Stimulated activated CD4-positive, alpha-beta T cell treated with anti-CD3 and anti-CD28 coated beads, Interleukin-12 subunit alpha, Interleukin-12 subunit beta, amount 100 ng/mL, for 24 hours (primary cell): ENCODE measurements around the gene KCNG1.
A peak's percentile ranks its signal among the peaks of the same experiment; 100 is the strongest.

Experiments used
- DNase-seq, 2 experiments: peaks; one replicate each; pipeline ENCODE4 v3.0.0-alpha.2; 2020; ENCODE audit warnings: low read depth in 2 of 2

KCNG1 gene

GRCh38 chr20:51014797-51015722 lies 7.8 kb downstream of the KCNG1 start:
- DNase-seq, result peak in 1 of 2 experiments; percentile 34

DNA sequence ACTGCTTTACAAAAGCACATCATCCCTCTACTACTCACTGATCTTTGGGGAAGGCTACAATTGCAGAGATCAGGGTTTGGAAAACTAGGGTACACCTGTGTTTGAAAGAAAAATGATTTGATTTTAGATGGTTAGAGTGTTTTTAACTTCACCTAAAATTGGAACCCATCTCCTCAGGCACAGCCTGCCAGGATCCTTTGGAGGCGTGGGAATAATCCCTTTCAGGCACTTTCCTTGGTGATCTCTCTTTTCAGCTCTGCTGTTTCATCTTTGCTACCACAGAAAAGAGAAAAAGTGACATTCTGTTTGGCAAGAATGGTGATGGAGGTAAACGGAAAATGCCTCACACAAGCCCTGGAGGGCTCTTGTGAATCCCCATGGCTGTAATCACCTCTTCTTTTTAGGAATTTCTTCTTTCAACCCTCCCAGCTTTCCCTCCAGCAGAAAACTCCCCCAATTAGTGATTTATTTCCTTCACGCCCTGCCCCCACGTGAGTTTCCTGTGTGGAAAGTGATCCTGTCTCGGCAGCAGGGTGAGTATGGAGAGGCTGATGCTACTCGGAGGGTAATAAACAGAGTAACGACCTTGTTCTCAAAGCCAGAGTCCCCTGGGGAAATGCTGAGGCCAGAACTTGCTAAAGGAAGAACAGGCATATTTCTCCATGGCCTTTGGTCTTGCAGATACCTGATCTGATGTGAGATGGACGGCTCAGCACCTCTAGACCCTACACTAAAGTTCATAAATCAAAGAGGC lies 9.2 kb downstream of the KCNG1 start:
- DNase-seq, result no peak

DNA sequence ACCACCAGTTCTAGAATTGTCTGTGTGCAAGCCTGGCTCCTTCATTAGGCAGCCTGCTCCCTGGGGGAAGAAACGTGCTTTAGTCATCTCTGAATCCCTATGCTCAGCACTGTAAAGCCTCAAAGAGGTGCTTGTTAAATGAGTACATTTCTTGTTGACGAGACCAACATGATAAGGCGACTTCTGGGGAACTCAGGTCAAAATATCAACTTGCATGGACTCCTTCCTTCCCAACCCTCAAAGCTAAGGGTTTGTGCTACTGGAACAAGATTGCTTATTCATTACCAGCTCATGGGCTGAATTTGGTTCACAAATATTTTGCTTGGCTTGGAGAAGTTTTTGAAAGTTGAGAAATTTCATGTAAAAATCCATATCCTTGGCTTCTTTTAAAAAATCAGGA lies 10.6 kb downstream of the KCNG1 start:
- DNase-seq, result no peak

DNA sequence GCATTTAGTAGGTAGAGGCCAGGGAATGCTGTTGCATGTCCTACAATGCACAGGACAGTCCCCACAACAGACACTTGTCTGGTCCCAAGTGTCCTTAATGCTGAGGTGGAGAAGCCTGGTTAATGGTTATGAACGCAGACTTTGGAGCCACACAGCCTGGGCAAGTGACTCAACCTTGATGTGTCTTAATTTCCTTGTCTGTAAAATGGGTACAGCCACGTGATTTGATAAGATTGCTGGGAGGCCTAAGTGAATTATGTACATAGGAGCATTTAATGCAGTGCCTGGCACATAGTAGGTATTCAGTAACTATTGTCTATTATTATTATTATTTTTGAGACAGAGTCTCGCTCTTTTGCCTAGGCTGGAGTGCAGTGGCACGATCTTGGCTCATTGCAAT lies 11.4 kb downstream of the KCNG1 start:
- DNase-seq, result no peak

GRCh38 chr20:51010932-51011331 lies 12.0 kb downstream of the KCNG1 start:
- no peak for DNase-seq

DNA sequence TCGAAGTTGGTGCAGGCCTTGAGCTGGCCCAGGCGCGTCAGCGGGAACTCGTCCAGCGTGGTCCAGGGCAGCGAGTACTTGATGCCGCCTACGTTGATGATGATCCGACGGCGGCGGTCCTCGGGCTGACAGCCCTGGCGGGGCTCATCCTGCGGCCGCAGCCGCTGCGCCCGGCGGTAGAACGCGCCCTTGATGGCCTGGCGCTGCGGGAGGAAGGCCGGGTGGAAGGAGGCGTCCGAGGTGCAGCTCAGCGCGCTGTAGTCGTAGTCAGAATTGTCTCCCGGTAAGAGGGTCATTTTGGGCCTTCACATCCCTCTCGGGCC lies 12.9 kb downstream of the KCNG1 start:
- no peak for DNase-seq

- no peak for DNase-seq
These were observed 13.4 kb downstream of the KCNG1 start for GRCh38 chr20:51009303-51010042.

DNA sequence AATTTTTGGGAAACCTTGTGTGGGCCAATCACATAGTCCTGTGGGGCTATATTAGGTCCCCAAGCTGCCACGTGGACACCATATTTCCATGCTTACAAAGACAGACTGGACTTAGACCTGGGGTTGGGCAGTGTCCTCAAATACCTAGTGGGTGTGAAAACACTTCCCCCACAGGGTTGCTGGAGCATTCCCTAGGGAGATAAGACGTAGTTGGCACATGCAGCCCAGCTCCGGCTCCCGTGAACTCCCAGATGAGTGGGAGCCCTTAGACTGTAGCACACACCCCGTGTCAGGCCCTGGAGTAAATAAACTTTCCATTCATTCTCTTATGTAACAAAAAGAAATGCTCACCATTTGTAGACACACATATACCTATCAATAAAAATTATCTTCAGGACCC lies 14.2 kb downstream of the KCNG1 start:
- no peak for DNase-seq

DNA sequence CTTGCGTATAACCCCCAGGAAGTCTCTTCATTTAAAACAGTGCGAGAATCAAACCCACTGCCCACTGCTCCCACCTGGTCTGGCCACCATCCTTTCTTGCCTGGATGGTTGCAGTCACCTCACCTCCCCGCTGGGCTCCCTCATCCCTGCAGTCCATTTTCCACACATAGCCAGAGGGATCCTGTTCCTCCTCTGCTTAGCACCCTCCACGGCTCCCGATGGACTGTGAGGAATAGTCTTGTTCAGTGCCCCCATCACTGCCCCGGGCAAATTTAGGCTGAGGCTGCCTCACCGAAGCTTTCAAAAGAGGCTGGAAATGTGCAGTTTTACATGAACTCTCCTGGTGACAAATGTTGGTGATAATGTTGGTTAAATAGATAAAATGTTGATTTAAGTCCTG lies 17.7 kb downstream of the KCNG1 start:
- no peak for DNase-seq

- DNase-seq, result no peak
These were observed 18.1 kb downstream of the KCNG1 start for GRCh38 chr20:51004781-51005180.

- no peak for DNase-seq
These were observed 18.6 kb downstream of the KCNG1 start for GRCh38 chr20:51004305-51004727.

- no peak for DNase-seq
These were observed 19.2 kb downstream of the KCNG1 start for GRCh38 chr20:51003753-51004152.

GRCh38 chr20:51002633-51003032 lies 20.3 kb downstream of the KCNG1 start:
- no peak for DNase-seq

DNA sequence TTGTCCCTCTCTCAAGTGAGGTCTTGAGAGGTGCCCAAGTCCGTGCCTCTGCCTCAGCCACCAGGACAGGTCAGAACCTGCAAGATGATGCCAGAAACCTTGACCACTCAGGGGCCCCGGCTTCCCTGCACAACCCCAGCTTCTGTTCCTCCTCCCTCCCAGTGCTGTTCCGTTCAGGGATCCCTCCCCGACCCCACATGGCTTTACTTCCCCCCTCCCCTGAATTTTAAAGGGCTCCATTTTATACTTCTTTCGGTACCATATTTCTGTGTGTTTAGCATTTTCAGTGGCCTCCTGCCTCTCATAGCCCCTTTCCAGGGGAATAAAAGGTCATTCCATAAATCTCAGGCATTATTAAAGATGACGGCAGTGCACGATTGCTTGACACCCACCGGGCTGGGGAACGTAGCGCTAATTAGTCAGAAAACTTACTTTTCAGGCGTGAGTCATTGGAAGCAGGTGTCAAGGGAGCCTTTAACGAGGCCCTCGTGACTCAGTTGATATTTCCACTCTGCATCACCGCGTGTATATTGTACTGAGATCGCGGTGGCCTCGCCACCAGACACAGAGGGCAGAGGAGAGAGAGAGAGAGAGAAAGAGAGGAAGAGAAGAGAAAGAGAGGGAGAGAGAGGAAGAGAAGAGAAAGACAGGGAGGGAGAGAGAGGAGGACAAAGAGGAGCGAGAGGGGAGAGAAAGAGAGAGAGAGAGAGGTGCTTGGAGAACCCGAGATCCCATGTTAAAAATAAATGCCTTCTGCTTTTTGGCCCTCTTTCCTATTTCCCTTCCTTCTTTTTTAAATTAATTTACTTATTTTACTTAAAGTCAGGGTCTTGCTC lies 21.3 kb downstream of the KCNG1 start:
- no peak for DNase-seq

GRCh38 chr20:50999355-50999754 lies 23.6 kb downstream of the KCNG1 start:
- DNase-seq, result no peak

- DNase-seq, result no peak
These were observed 25.7 kb downstream of the KCNG1 start for GRCh38 chr20:50996901-50997865.

DNA sequence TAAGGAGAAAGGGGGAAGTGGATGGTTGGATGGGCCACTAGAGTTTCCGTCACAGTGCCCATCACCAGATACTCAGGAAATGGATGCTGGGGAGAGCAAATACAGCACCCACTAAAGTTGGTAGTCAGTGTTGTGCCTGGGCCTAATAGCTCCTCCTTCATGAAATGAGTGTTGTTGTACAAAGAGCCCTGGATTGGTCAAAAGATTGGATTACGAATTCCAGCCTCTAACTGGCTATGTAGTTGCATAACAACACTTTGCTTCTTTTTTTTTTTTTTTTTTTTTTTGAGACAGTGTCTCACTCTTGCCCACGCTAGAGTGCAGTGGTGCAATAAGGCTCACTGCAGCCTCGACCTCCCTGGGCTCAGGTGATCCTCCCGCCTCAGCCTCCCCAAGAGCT lies 27.4 kb downstream of the KCNG1 start:
- DNase-seq, result no peak

DNA sequence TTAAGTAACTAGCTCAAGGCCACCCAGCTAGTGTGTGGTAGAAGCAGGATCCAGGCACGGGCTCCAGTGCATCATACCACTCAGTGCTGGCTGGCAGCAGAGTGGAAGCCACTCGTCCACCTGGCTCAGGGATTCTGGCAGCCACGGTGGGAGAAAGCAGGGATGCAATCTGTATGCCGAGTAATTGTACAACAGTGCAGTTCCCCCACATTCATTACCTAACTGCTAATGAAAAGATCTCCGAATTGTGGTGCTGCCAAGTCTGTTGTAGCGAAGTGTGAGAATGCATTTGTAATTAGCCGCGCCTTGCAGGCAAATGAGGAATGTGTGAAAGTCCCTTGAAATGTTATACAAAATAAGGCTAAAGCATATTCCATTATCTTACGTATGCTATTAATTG lies 29.0 kb downstream of the KCNG1 start:
- DNase-seq, result no peak

- peak in 1 of 2 experiments; percentile 34 for DNase-seq
These were observed 30.0 kb downstream of the KCNG1 start for GRCh38 chr20:50992733-50993457.

- DNase-seq, result no peak
These were observed 30.6 kb downstream of the KCNG1 start for GRCh38 chr20:50992336-50992732.
